Suprapubic skin (tissue), 4 donors: ENCODE data around the gene ABCF2. TPM values are rescaled to one million over a fixed set of nuclear protein-coding genes. Genes with fewer than 3 reads are reported as not detected.

Experiments
- DNase-seq, 2 donors: peaks; one replicate each; pipeline ENCODE4 v3.0.0-alpha.2; 2019; ENCODE audit warnings: low spot score in 2 of 2
- H3K27ac ChIP-seq: fragments of 200-600 bp; sonication (generic); one replicate; pipeline ENCODE4 v1.5.1; 2019
- H3K27me3 ChIP-seq: fragments of 200-600 bp; sonication (generic); one replicate; pipeline ENCODE4 v1.5.1; 2019
- H3K36me3 ChIP-seq: fragments of 200-600 bp; sonication (generic); one replicate; pipeline ENCODE4 v1.5.1; 2019
- H3K4me1 ChIP-seq: fragments of 200-600 bp; sonication (generic); one replicate; pipeline ENCODE4 v1.5.1; 2019
- H3K4me3 ChIP-seq: fragments of 200-600 bp; sonication (generic); one replicate; pipeline ENCODE4 v1.5.1; 2019; ENCODE audit warnings: mild to moderate bottlenecking
- H3K9me3 ChIP-seq: fragments of 200-600 bp; sonication (generic); one replicate; pipeline ENCODE4 v1.5.1; 2019
- EP300 ChIP-seq: sonication (generic); formaldehyde crosslinking; IDR thresholded peaks from one replicate; pipeline ENCODE4 v1.6.1; 2017; ENCODE audit warnings: antibody characterized with exemption
- POLR2A ChIP-seq, 2 donors: fragments of 450-650 bp; IDR thresholded peaks; one replicate each; pipeline ENCODE4 v1.6.1; 2017; ENCODE audit warnings: antibody characterized with exemption in 2 of 2, mild to moderate bottlenecking in 2 of 2, moderate library complexity in 2 of 2
- POLR2AphosphoS5 ChIP-seq, 3 donors: sonication (generic); formaldehyde crosslinking; IDR thresholded peaks; one replicate each; pipeline ENCODE4 v1.6.1; 2017; ENCODE audit warnings: antibody characterized with exemption in 3 of 3
- WGBS: methylation state at CpG from one replicate; pipeline ENCODE4 v1.1.5; 2018; 5-methylcytosine and 5-hydroxymethylcytosine counted together
- total RNA-seq, 4 donors: library from RNA; depleted of rRNA; stranded (reverse); fragments of >200 nt; gene quantifications; one replicate each; pipeline ENCODE4 v1.1.0, GENCODE V29; 2016
- TF ChIP-seq, protein P1 (sequence below), 2 donors: fragments of 200-600 bp in 1 of 2; fragments of 450-650 bp in 1 of 2; sonication (generic) in 1 of 2; IDR thresholded peaks; one replicate each; pipeline ENCODE4 v1.5.1; 2016 to 2019; ENCODE audit warnings: antibody characterized with exemption in 2 of 2, mild to moderate bottlenecking in 1 of 2, moderate library complexity in 1 of 2

ABCF2 gene
- total RNA-seq, 4 donors from 2014 or later: 25.3 to 96.5 (median 40.1) TPM

DNA sequence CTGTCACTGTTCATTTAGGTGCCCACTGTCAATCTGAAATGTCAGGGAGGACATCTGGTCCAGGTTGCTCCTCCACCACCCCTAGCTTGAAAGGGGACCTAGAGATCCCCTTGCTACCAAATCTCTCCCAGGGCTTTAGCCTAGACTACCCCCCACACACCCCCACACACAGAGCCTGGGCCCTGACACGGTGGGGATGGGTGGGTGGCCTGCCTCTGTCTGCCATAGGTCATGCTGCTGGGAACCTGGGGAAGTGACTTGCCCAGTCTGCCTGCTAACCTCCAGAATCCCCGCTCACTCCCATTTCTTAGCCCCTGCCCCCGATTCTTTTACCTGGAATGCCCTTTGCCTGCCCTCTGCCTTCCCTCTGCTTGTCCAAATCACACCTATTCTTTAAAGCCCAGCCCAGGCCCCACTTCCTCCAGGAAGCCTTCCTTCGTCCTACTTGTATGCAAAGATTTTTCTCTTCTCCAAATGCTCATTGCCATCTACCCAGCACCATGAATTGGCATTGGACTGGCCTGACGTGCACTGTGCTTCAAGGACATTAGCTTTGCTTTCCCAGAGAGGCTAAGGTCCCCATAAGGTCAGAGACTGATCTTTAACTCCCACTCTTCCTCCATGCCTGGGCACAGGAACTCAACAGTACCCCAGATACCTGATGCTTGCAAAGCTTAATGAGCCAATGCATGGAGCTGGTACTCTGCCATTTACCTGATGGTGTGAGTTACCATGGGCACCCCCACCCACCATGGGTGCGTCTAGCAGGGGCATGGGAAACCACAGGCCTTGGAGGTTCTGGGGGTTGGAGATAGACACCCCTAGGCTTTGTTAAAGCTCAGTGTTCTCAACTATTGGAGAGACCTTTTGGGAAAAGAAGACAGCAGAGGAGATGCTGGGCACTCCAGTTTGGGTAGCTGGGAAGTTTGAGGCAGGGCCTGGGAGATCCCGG is 23.5 kb upstream of the ABCF2 start:
- Histone ChIP-seq H3K36me3 (no peaks in the 10 kb centered on the region), H3K27me3 (peaks cover 5% of the 10 kb centered on the region), H3K4me3 (peak overlapping the region; percentile 58), H3K4me1 (peaks cover 73% of the 10 kb centered on the region), H3K27ac (peak overlapping the region; percentile 86), H3K9me3 (no peaks in the 10 kb centered on the region)
- 55% methylated on average over 7 of the region's 7 CpGs for WGBS
- DNase-seq: peak in 1 of 2 donors; percentile 56
- TF ChIP-seq EP300: no peak
- TF ChIP-seq POLR2AphosphoS5 (IDR thresholded peaks at IDR 0.05): no peak
- no peak for TF ChIP-seq POLR2A (IDR thresholded peaks at IDR 0.05)
- TF ChIP-seq, protein P1, sequence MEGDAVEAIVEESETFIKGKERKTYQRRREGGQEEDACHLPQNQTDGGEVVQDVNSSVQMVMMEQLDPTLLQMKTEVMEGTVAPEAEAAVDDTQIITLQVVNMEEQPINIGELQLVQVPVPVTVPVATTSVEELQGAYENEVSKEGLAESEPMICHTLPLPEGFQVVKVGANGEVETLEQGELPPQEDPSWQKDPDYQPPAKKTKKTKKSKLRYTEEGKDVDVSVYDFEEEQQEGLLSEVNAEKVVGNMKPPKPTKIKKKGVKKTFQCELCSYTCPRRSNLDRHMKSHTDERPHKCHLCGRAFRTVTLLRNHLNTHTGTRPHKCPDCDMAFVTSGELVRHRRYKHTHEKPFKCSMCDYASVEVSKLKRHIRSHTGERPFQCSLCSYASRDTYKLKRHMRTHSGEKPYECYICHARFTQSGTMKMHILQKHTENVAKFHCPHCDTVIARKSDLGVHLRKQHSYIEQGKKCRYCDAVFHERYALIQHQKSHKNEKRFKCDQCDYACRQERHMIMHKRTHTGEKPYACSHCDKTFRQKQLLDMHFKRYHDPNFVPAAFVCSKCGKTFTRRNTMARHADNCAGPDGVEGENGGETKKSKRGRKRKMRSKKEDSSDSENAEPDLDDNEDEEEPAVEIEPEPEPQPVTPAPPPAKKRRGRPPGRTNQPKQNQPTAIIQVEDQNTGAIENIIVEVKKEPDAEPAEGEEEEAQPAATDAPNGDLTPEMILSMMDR (IDR thresholded peaks at IDR 0.05): no peak

DNA sequence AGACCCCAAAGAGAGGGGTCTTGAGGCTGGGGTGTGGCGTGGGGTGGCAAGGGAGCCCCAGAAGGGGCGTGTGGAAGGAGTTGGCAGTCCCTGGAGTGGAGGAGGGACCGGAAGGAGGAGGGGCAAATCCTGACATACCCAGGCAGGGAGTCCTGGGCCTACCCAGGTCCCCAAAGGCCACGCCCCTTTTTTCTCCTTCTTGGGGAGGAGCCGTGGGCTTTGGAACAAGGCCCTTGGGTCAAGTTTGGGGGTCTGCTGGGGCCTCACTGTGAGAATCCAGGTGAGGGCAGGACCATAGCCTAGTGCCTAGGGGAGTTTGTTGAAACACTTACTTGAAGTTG is 22.7 kb upstream of the ABCF2 start:
- peak overlapping the region; percentile 86 for H3K27ac ChIP-seq
- no peaks in the 10 kb centered on the region for H3K36me3 ChIP-seq
- H3K27me3 ChIP-seq: peaks cover 9% of the 10 kb centered on the region
- TF ChIP-seq, protein P1 (IDR thresholded peaks at IDR 0.05): no peak
- TF ChIP-seq EP300 (no peak), POLR2A (IDR thresholded peaks at IDR 0.05) (no peak), POLR2AphosphoS5 (IDR thresholded peaks at IDR 0.05) (no peak)
- H3K9me3 ChIP-seq: no peaks in the 10 kb centered on the region
- DNase-seq: peak in 1 of 2 donors; percentile 75
- peak overlapping the region; percentile 68 for H3K4me3 ChIP-seq
- peaks cover 80% of the 10 kb centered on the region for H3K4me1 ChIP-seq
- WGBS: 12% methylated on average over 5 of the region's 5 CpGs

DNA sequence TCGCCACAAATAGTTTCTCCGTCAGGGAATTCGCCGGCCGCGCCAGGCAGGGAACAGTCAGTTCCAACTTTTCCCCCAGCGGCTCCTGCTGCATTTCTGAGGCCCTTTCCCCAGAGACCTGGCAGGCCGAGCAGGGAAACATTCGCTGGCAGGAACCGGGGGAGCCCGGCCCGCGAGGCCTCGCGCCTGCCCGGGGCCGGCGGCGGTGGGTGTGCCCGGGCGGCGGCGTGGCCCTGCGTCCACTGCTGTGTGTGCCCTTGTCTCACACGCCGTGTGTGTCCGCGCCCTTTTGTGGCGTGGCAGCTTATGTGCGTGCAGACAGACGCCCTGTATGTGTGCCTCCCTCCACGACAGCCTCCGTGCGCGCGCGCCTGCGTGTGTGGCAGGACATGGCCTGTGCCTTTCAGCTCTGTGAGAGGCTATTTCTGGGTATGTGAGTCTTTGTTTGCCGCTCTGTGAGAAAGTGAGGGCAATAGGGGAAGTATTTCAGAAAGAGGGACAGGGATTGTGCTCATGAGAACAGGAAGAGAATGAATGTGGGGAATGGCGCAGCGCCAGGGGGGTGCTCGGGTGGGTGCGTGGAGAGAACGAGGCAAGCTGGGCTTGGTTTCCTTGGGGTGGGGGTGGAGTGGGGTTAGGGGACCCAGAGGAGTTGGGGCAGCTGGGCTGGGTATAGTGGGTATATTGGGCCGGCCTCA is 22.2 kb upstream of the ABCF2 start:
- TF ChIP-seq, protein P1 (IDR thresholded peaks at IDR 0.05): no peak
- TF ChIP-seq EP300 (no peak), POLR2AphosphoS5 (IDR thresholded peaks at IDR 0.05) (no peak), POLR2A (IDR thresholded peaks at IDR 0.05) (no peak)
- peaks cover 9% of the 10 kb centered on the region for H3K27me3 ChIP-seq
- WGBS: 3% methylated on average over 20 of the region's 45 CpGs

DNA sequence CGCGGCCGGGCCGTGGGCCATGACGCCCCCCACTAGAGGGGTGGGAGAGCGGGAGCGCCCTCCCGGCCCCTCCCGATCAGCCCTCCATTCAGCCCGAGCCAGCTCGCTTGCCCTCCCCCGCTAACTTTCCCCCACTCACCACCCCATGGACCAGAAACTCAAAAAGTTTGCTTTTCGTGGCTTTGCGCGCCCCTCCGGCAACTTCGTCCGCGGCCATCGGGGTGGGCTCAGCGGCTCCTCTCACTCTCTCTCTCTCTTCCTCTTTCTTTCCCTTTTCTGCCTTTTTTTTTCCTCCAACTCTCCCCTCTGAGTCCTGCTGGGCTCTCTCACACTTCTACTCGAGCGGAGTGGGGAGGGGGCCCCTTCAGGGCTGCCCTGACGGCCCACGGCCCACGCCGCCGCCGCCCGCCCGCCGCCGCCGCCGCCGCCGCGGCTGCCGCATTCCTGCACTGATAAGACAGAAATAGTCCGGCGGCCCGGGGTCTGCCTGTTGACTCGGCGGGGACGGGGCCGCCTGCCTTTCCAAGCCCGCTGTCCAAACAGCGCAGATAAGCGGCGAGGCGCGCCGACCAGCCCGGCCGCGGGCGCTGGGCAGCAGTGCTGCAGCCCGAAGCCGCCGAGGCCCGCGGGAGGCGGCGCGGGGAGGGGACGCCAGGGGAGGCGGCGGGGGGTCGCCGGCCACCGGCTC is 21.5 kb upstream of the ABCF2 start, which contains the start of gene SMARCD3:
SMARCD3 (minus strand) TSS at position 349 of the 688 bp plus-strand sequence; CDS start at position 217, 132 bp downstream.
- H3K4me1 ChIP-seq: peaks cover 84% of the 10 kb centered on the region
- H3K27ac ChIP-seq: peak within 1 kb of the TSS; percentile 86
- no peaks in the 10 kb centered on the region for H3K9me3 ChIP-seq
- TF ChIP-seq, protein P1 (IDR thresholded peaks at IDR 0.05): no peak
- TF ChIP-seq POLR2A (IDR thresholded peaks at IDR 0.05): no peak
- TF ChIP-seq EP300: no peak
- no peak for TF ChIP-seq POLR2AphosphoS5 (IDR thresholded peaks at IDR 0.05)
- WGBS: under 1% methylated on average over 48 of the region's 71 CpGs
- peak in 1 of 2 donors; percentile 74 for DNase-seq
- H3K27me3 ChIP-seq: peaks cover 9% of the 10 kb centered on the region
- peak within 1 kb of the TSS; percentile 68 for H3K4me3 ChIP-seq
- H3K36me3 ChIP-seq: no peaks in the 10 kb centered on the region

More for the DNA sequence above, 22.2 kb upstream of the ABCF2 start:
- Histone ChIP-seq H3K4me1 (peaks cover 84% of the 10 kb centered on the region), H3K9me3 (no peaks in the 10 kb centered on the region), H3K4me3 (peak overlapping the region; percentile 68), H3K36me3 (no peaks in the 10 kb centered on the region), H3K27ac (peak overlapping the region; percentile 86)
- DNase-seq: peak in 1 of 2 donors; percentile 83
